H1 (cell line): ENCODE results near the gene PROZ. TPM values are rescaled to one million over a fixed set of nuclear protein-coding genes. Genes with fewer than 3 reads are reported as not detected.

ENCODE experiments used
- CTCF ChIA-PET: fragments of 300-600 bp; sonication (Branson Sonifier 250); formaldehyde crosslinking; loops from one replicate; lab custom pipeline; 2021; ENCODE audit not compliant: partially characterized antibody; lab: Charles Lee
- POLR2A ChIA-PET: fragments of 300-600 bp; sonication (Branson Sonifier 250); formaldehyde crosslinking; loops from one replicate; lab custom pipeline; 2021; ENCODE audit warnings: inconsistent platforms; ENCODE audit not compliant: partially characterized antibody; lab: Charles Lee
- DNase-seq, 2 experiments: peaks; one replicate each; pipeline versions ENCODE4 v3.0.0 to v3.0.0-alpha.2; 2010 to 2022; ENCODE audit warnings: low spot score in 2 of 2, low read depth in 1 of 2, mixed read lengths in 1 of 2
- FAIRE-seq: peaks from 2 replicates; lab custom pipeline; 2011; peaks lifted over from hg19 to GRCh38; lab: Jason Lieb, UNC
- H2AFZ ChIP-seq: 2 replicates; pipeline ENCODE4 v1.8.1; 2012; ENCODE audit warnings: low read length, inconsistent platforms
- H2AK5ac ChIP-seq: 2 replicates; pipeline ENCODE4 v1.6.1; 2013; ENCODE audit warnings: low read depth, low read length
- H2BK120ac ChIP-seq: replicated peaks from 2 replicates; pipeline ENCODE3; 2013; ENCODE audit warnings: low read depth, low read length, inconsistent platforms
- H2BK12ac ChIP-seq: 2 replicates; pipeline ENCODE4 v1.6.1; 2013; ENCODE audit warnings: low read depth, low read length
- H2BK15ac ChIP-seq: 2 replicates; pipeline ENCODE4 v1.6.1; 2013; ENCODE audit warnings: low read length
- H2BK20ac ChIP-seq: 2 replicates; pipeline ENCODE4 v1.6.1; 2013; ENCODE audit warnings: low read length
- H2BK5ac ChIP-seq: 2 replicates; pipeline ENCODE4 v1.6.1; 2013; ENCODE audit warnings: low read depth, low read length
- H3K14ac ChIP-seq: 2 replicates; pipeline ENCODE4 v1.6.1; 2013; ENCODE audit warnings: inconsistent platforms; ENCODE audit not compliant: insufficient read length
- H3K18ac ChIP-seq: 2 replicates; pipeline ENCODE4 v1.6.1; 2013; ENCODE audit warnings: low read length; ENCODE audit errors: extremely low read depth
- H3K23ac ChIP-seq: 2 replicates; pipeline ENCODE4 v1.6.1; 2013; ENCODE audit warnings: inconsistent platforms; ENCODE audit not compliant: insufficient read length
- H3K23me2 ChIP-seq: 2 replicates; pipeline ENCODE4 v1.6.1; 2013; ENCODE audit warnings: low read depth, low read length
- H3K27ac ChIP-seq: 2 replicates; pipeline ENCODE4 v1.6.1; 2011; ENCODE audit warnings: low read depth, low read length, inconsistent platforms
- H3K27me3 ChIP-seq, 4 experiments: replicated peaks in 1 of 4; 1 replicate in 1 of 4; 2 replicates in 3 of 4; pipeline versions ENCODE4 v1.6.1 to v1.8.1; 2011 to 2013; ENCODE audit warnings: low read length in 3 of 4, mild to moderate bottlenecking in 3 of 4, inconsistent platforms in 2 of 4, mixed read lengths in 2 of 4, moderate library complexity in 1 of 4; ENCODE audit not compliant: control insufficient read depth in 3 of 4, insufficient read depth in 3 of 4; ENCODE audit errors: extremely low read depth in 1 of 4
- H3K36me3 ChIP-seq, 4 experiments: 2 replicates each; pipeline versions ENCODE4 v1.6.1 to v1.8.1; 2011 to 2013; ENCODE audit warnings: mild to moderate bottlenecking in 4 of 4, low read length in 3 of 4, moderate library complexity in 2 of 4, control low read depth in 1 of 4, inconsistent platforms in 1 of 4; ENCODE audit not compliant: insufficient read depth in 4 of 4, control insufficient read depth in 2 of 4
- H3K4ac ChIP-seq: replicated peaks from 2 replicates; pipeline ENCODE3; 2013; ENCODE audit warnings: low read length, low read depth, mixed read lengths, inconsistent platforms; ENCODE audit not compliant: insufficient read length
- H3K4me1 ChIP-seq, 4 experiments: replicated peaks in 1 of 4; 1 replicate in 1 of 4; 2 replicates in 3 of 4; pipeline versions ENCODE4 v1.6.1 to v1.8.1; 2011 to 2013; ENCODE audit warnings: low read length in 3 of 4, inconsistent platforms in 2 of 4, mixed read lengths in 1 of 4; ENCODE audit not compliant: insufficient read depth in 4 of 4, control insufficient read depth in 3 of 4
- H3K4me2 ChIP-seq, 2 experiments: 2 replicates each; pipeline versions ENCODE4 v1.6.1 to v1.8.1; 2011 to 2013; ENCODE audit warnings: low read depth in 2 of 2, low read length in 2 of 2, control low read depth in 1 of 2, inconsistent platforms in 1 of 2, mild to moderate bottlenecking in 1 of 2; ENCODE audit not compliant: insufficient read depth in 1 of 2
- H3K4me3 ChIP-seq, 4 experiments: fragments of 200-600, 300-600 bp in 1 of 4; sonication (generic), shearing (Covaris generic), sonication (Bioruptor Twin) in 1 of 4; 2 replicates each; pipeline versions ENCODE4 v1.5.1 to v1.8.1; 2011 to 2016; ENCODE audit warnings: low read length in 4 of 4, low read depth in 3 of 4, control low read depth in 2 of 4, inconsistent platforms in 2 of 4, mild to moderate bottlenecking in 2 of 4, mixed read lengths in 1 of 4, moderate library complexity in 1 of 4; ENCODE audit not compliant: insufficient read depth in 2 of 4; ENCODE audit errors: extremely low read depth in 1 of 4
- H3K56ac ChIP-seq: replicated peaks from 2 replicates; pipeline ENCODE3; 2013; ENCODE audit warnings: low read depth, mild to moderate bottlenecking, mixed read lengths, low read length, inconsistent platforms; ENCODE audit not compliant: insufficient read length
- H3K79me1 ChIP-seq: 2 replicates; pipeline ENCODE4 v1.6.1; 2013; ENCODE audit warnings: low read depth, low read length, control low read depth
- H3K79me2 ChIP-seq, 2 experiments: 2 replicates each; pipeline versions ENCODE4 v1.6.1 to v1.8.1; 2012 to 2013; ENCODE audit warnings: low read length in 2 of 2, mild to moderate bottlenecking in 2 of 2, inconsistent platforms in 1 of 2; ENCODE audit not compliant: insufficient read depth in 2 of 2, control insufficient read depth in 1 of 2
- H3K9ac ChIP-seq, 4 experiments: replicated peaks in 1 of 4; 1 replicate in 1 of 4; 2 replicates in 3 of 4; pipeline versions ENCODE4 v1.6.1 to v1.8.1; 2011 to 2013; ENCODE audit warnings: low read depth in 3 of 4, low read length in 3 of 4, control low read depth in 2 of 4, mild to moderate bottlenecking in 2 of 4, moderate library complexity in 2 of 4, inconsistent platforms in 1 of 4; ENCODE audit errors: extremely low read depth in 1 of 4
- H3K9me3 ChIP-seq, 2 experiments: 2 replicates each; pipeline versions ENCODE4 v1.6.1 to v1.8.1; 2012 to 2013; ENCODE audit warnings: mild to moderate bottlenecking in 2 of 2, moderate library complexity in 2 of 2, control low read depth in 1 of 2, inconsistent platforms in 1 of 2, low read depth in 1 of 2, low read length in 1 of 2, mixed read lengths in 1 of 2; ENCODE audit not compliant: insufficient read depth in 2 of 2
- H4K20me1 ChIP-seq, 2 experiments: replicated peaks in 1 of 2; 2 replicates each; pipeline versions ENCODE3 to v1.8.1; 2011 to 2013; ENCODE audit warnings: inconsistent platforms in 2 of 2, low read length in 2 of 2, mild to moderate bottlenecking in 1 of 2; ENCODE audit not compliant: insufficient read depth in 2 of 2, control insufficient read depth in 1 of 2
- H4K5ac ChIP-seq: 2 replicates; pipeline ENCODE4 v1.6.1; 2013; ENCODE audit warnings: low read length, low read depth, mixed read lengths, inconsistent platforms; ENCODE audit not compliant: insufficient read length
- H4K8ac ChIP-seq: 2 replicates; pipeline ENCODE4 v1.8.0; 2013; ENCODE audit warnings: mild to moderate bottlenecking, moderate library complexity, low read length, inconsistent platforms; ENCODE audit not compliant: insufficient read depth; ENCODE audit errors: extremely low read depth
- H4K91ac ChIP-seq: replicated peaks from 2 replicates; pipeline ENCODE3; 2013; ENCODE audit warnings: low read length, mixed read lengths, inconsistent platforms; ENCODE audit not compliant: insufficient read length
- BACH1 ChIP-seq: IDR thresholded peaks from 2 replicates; pipeline ENCODE4 v1.6.1; 2012; ENCODE audit warnings: low read length, improper control_type of control experiment
- SIRT6 ChIP-seq: IDR thresholded peaks from one replicate; pipeline ENCODE4 v1.7.1; 2012; ENCODE audit warnings: low read length, inconsistent platforms
- TEAD4 ChIP-seq: IDR thresholded peaks from 2 replicates; pipeline ENCODE4 v1.6.1; 2012; ENCODE audit warnings: low read depth, low read length, inconsistent platforms, mixed read lengths
- WGBS, 2 experiments: shearing (Covaris generic) in 1 of 2; methylation state at CpG; one replicate each; pipeline versions ENCODE4 v1.1.6 to v1.1.7; 2013 to 2015; ENCODE audit warnings: low lambda C conversion rate in 2 of 2, mixed read lengths in 2 of 2, inconsistent platforms in 1 of 2, low coverage in 1 of 2, missing lambda C conversion rate in 1 of 2; ENCODE audit not compliant: insufficient replicate concordance in 2 of 2, insufficient coverage in 1 of 2, insufficient read length in 1 of 2; ENCODE audit errors: extremely low coverage in 1 of 2, missing lambda C conversion rate in 1 of 2; 5-methylcytosine and 5-hydroxymethylcytosine counted together
- polyA plus RNA-seq, 7 experiments: library from polyadenylated mRNA; depleted of rRNA in 3 of 7; stranded (reverse) in 5 of 7; unstranded in 2 of 7; fragments of >200 nt in 5 of 7; fragments of 200-250 nt in 2 of 7; gene quantifications; 1 replicate in 5 of 7; 2 replicates in 1 of 7; 4 replicates in 1 of 7; pipeline versions ENCODE4 v1.2.1 to v1.2.3, GENCODE V29; 2011 to 2013; ENCODE audit warnings: missing spikeins in 2 of 7, mixed read lengths in 2 of 7
- total RNA-seq: library from RNA; stranded (reverse); fragmentation: NEBNext Ultra II Directional; extraction: Animal tissue kit (Norgen Biotek cat#: 25700); gene quantifications from 2 replicates; pipeline ENCODE4 v1.2.1, GENCODE V29; 2021
- TF ChIP-seq, protein P1 (sequence below), 3 experiments: IDR thresholded peaks; 1 replicate in 2 of 3; 2 replicates in 1 of 3; pipeline versions ENCODE4 v1.5.1 to v1.6.1; 2011; ENCODE audit warnings: low read length in 3 of 3, mild to moderate bottlenecking in 3 of 3, inconsistent platforms in 2 of 3, low read depth in 1 of 3, moderate library complexity in 1 of 3; ENCODE audit not compliant: insufficient read depth in 1 of 3; ENCODE audit errors: control extremely low read depth in 1 of 3

Gene PROZ
- total and polyA plus RNA-seq, 2 of the 8 experiments (the other 6 are each of a cell fraction or from before 2014, with no cell fraction given) = not detected

DNA sequence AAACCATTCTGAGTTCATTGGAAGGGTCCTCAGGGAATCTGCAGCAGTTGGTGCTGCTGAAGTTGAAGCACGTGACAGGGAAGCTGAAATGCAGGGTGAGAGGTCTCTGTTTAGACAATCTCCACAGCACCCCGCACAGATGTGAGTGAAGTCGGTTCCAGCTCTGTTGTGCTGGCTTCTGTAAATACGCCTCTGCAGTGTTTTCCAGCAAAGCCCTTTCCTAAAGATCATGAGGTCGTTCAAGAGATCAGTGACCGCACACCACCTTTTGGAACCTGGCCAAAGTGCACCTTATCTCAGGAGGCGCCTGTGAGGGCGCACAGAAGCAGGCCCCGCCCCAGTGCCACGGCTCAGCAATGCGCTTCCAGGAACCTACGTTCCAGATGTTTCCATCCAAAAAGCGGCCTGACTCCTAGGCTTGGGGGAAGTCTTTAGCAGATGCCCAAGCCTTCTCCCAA lies 61.7 kb downstream of the PROZ start:
- POLR2A ChIA-PET = interaction anchor here (3.6 kb wide), 1 partner anchor 11 kb away, joined by 26 read pairs; the partner anchor contains the start of genes CUL4A and PCID2
- Histone ChIP-seq H3K9ac (no peak overlapping the region), H3K4me1 (peaks cover 0 to 14% (median 10%) of the 10 kb centered on the region in 4 experiments; a peak in 6 of 7 replicates), H2BK15ac (no peak overlapping the region), H3K79me1 (peaks cover 24% of the 10 kb centered on the region), H3K18ac (no peak overlapping the region), H2BK5ac (no peak overlapping the region), H3K27me3 (no peaks in the 10 kb centered on the region), H2AK5ac (no peak overlapping the region), H3K36me3 (peaks cover 13 to 58% (median 24%) of the 10 kb centered on the region in 4 experiments; a peak in 7 of 8 replicates), H4K8ac (no peak overlapping the region), H4K91ac (no peak overlapping the region), H4K5ac (no peak overlapping the region), H3K23me2 (no peaks in the 10 kb centered on the region), H4K20me1 (peaks cover 10 to 27% of the 10 kb centered on the region in 2 experiments), H3K4me3 (no peak overlapping the region), H3K4me2 (no peak overlapping the region), H2BK12ac (no peak overlapping the region), H3K27ac (no peak overlapping the region), H2BK20ac (no peak overlapping the region), H3K23ac (no peak overlapping the region), H3K14ac (no peak overlapping the region), H2AFZ (no peak overlapping the region), H3K4ac (no peak overlapping the region), H2BK120ac (no peak overlapping the region), H3K9me3 (no peaks in the 10 kb centered on the region), H3K56ac (no peak overlapping the region), H3K79me2 (peaks cover 21 to 97% of the 10 kb centered on the region in 2 experiments)
- no peak for DNase-seq
- 87% methylated on average over 13 of the region's 13 CpGs; no CpG with 5 or more reads in 1 of the 2 experiments for WGBS, 2 experiments
- CTCF ChIA-PET = interaction anchor here (1.0 to 1.4 kb wide), 3 partner anchors 10 to 50 kb away, joined by 3 read pairs; partner anchors contain the start of gene CUL4A
- FAIRE-seq = no peak
- TF ChIP-seq BACH1 (no peak), SIRT6 (no peak), TEAD4 (no peak)
- TF ChIP-seq, protein P1, sequence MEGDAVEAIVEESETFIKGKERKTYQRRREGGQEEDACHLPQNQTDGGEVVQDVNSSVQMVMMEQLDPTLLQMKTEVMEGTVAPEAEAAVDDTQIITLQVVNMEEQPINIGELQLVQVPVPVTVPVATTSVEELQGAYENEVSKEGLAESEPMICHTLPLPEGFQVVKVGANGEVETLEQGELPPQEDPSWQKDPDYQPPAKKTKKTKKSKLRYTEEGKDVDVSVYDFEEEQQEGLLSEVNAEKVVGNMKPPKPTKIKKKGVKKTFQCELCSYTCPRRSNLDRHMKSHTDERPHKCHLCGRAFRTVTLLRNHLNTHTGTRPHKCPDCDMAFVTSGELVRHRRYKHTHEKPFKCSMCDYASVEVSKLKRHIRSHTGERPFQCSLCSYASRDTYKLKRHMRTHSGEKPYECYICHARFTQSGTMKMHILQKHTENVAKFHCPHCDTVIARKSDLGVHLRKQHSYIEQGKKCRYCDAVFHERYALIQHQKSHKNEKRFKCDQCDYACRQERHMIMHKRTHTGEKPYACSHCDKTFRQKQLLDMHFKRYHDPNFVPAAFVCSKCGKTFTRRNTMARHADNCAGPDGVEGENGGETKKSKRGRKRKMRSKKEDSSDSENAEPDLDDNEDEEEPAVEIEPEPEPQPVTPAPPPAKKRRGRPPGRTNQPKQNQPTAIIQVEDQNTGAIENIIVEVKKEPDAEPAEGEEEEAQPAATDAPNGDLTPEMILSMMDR (IDR thresholded peaks at IDR 0.05; ENCODE audit: control extremely low read depth in 1 of 3, insufficient read depth in 1 of 3, low read depth in 1 of 3, low read length in 3 of 3) = no peak
